ENCODE data around the gene DMD. TPM values are rescaled to one million over a fixed set of nuclear protein-coding genes. Genes with fewer than 3 reads are reported as not detected.

Gene DMD
- total and polyA plus RNA-seq, 2 of the 13 experiments (the other 11 are each of a cell fraction or from before 2014, with no cell fraction given) = 17.6 to 25.9 TPM

- no TSS peak for BruUV-seq (replicated peaks)
- Histone ChIP-seq H3K4me2 (ENCODE audit: low read depth, low read length) (no peak overlapping the region), H3K27ac (ENCODE audit: extremely low read length, insufficient read depth, low read length) (no peak overlapping the region), H3K9me3 (ENCODE audit: low read length) (no peaks in the 10 kb centered on the region), H3K36me3 (replicated peaks in 1 of 2; ENCODE audit: control insufficient read depth in 1 of 2, insufficient read depth in 2 of 2, low read length in 2 of 2) (no peaks in the 10 kb centered on the region), H3K9ac (ENCODE audit: insufficient read depth, low read depth, low read length) (no peak overlapping the region), H3K4me3 (replicated peaks in 1 of 3; ENCODE audit: insufficient read depth in 1 of 3, low read depth in 2 of 3, low read length in 3 of 3) (no peak overlapping the region), H3K27me3 (ENCODE audit: control insufficient read depth in 1 of 2, insufficient read depth in 2 of 2, low read length in 2 of 2) (no peaks in the 10 kb centered on the region), H3K79me2 (ENCODE audit: insufficient read depth, low read length) (no peaks in the 10 kb centered on the region), H4K20me1 (ENCODE audit: insufficient read depth, low read length) (no peaks in the 10 kb centered on the region), H3K4me1 (ENCODE audit: insufficient read depth, low read length) (no peaks in the 10 kb centered on the region), H2AFZ (ENCODE audit: low read length) (no peak overlapping the region)
- intact Hi-C loops (cut with micrococcal nuclease; ENCODE audit: unreplicated experiment) (no loop called here), in situ Hi-C loops (cut with HindIII; ENCODE audit: extremely low pct_ligation_motif_present, low pct_unique_long_range_greater_than_20kb) (no loop called here)
- TF ChIP-seq MTA3 (CRISPR knock-in tag; IDR thresholded peaks at IDR 0.05) = no peak
- TF ChIP-seq SMC3 (IDR thresholded peaks at IDR 0.05; ENCODE audit: low read length) = no peak
- no peak for TF ChIP-seq LBX2 (CRISPR knock-in tag; IDR thresholded peaks at IDR 0.05; ENCODE audit: borderline replicate concordance)
- TF ChIP-seq RXRA (CRISPR knock-in tag; IDR thresholded peaks at IDR 0.05) = no peak
- no peak for TF ChIP-seq ZNF639 (CRISPR knock-in tag; conservative IDR thresholded peaks at IDR 0.05)
- TF ChIP-seq ZNF276 (CRISPR knock-in tag; IDR thresholded peaks at IDR 0.05; ENCODE audit: low read depth) = no peak
- TF ChIP-seq ZNF580 (CRISPR knock-in tag; IDR thresholded peaks at IDR 0.05; ENCODE audit: borderline replicate concordance, low read depth) = no peak
- no peak for TF ChIP-seq KLF13 (CRISPR knock-in tag; IDR thresholded peaks at IDR 0.05)
- no peak for TF ChIP-seq MEIS1 (CRISPR knock-in tag; IDR thresholded peaks at IDR 0.05; ENCODE audit: borderline replicate concordance)
- TF ChIP-seq ZNF777 (CRISPR knock-in tag; IDR thresholded peaks at IDR 0.05) = no peak
- no peak for TF ChIP-seq POLR2AphosphoS2 (IDR thresholded peaks at IDR 0.05; ENCODE audit: low read depth, low read length)
- TF ChIP-seq FLYWCH1 (CRISPR knock-in tag; IDR thresholded peaks at IDR 0.05) = no peak
- TF ChIP-seq IKZF4 (CRISPR knock-in tag; IDR thresholded peaks at IDR 0.05; ENCODE audit: borderline replicate concordance, low read depth, not compliant biosample characterization) = no peak
- no peak for TF ChIP-seq ZSCAN31 (CRISPR knock-in tag; IDR thresholded peaks at IDR 0.05; ENCODE audit: low read depth)
- TF ChIP-seq CBX1 (IDR thresholded peaks at IDR 0.05; ENCODE audit: low read depth) = no peak
- 37% methylated on average over 3 of the region's 3 CpGs for WGBS (ENCODE audit: low lambda C conversion rate)
- no peak for DNase-seq (ENCODE audit: low spot score)
- CTCF ChIA-PET (ENCODE audit: low intra/inter-chr PET ratio, low total read pairs) = no interaction called here
- POLR2A ChIA-PET = no interaction called here
- ATAC-seq = no peak
- no peak for FAIRE-seq
Observed at GRCh38 chrX:32582729-32583128, 628.6 kb downstream of the DMD start.

Data from HepG2 (cell line).